COLO668 (cell line): ENCODE results near the gene RGS16.

Experiments
- DNase-seq: peaks from one replicate; lab custom pipeline; 2025; ENCODE audit not compliant: unreplicated experiment; lab: John Stamatoyannopoulos, UW

Gene RGS16

DNA sequence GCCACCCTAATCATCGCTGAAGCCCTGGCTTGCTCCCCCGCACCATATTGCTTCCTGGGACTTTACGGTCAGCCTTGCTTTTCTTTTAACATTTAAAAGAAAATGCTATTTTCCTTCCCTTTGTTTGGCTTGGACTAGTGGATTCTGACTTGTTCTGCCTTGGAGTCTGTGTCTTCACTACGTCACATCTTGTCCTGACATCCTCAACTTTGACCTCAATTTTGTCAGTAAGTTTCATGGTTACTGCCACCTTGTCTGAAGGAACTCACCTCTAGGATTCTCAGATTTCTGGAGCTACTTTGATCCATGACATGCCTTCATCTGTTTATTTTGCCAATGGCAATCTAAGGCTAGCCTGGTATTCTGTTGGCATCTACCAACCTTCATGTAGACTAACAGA, 19.4 kb downstream of the RGS16 start:
- no peak for DNase-seq

DNA sequence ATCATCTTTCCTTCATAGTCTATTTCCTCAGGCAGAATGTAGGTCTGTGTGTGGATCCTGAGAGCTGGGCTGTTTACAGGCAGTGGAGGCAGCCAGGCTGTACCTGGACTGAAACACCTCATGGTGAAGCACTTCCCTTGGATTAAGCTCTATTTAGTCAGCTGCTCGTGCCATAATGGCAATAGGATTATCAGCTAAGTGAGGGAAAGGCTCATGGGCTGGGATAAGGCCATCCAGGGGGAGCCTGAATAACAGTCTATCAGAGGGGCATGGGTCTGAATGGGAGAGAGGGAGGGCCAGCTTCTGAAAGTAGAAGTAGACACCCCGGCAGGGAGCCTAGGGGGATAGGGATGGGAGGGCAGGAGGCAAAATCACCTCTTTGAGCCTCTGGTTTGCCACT, 23.5 kb downstream of the RGS16 start:
- DNase-seq = no peak

DNA sequence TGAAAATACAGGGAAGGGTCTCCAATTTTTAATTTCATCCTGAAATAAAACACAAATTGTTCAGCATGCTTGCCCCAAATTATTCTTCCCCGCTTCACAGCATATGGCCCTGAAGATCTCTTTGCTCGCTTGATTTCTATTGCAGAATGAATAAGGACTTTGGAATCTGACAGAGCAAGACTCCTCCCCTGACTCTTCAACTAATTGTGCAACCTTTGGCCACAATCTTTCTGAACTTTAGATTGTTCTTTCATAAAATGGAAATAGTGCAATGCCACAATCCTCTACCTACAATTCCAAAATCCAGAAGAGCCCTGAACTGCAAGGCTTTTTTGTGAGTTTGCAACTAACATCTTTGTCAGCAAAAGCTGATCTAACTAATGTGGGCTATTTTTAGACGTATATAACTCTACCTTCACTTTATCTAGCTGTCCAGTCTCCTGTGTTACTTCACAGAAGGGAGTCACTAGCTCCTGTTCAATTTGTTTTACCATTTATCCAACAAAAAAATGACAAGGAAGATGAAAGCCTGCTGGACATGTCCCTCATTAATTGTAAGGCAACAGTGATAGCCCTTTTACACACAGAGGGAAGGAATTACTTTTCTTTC, 28.5 kb downstream of the RGS16 start:
- DNase-seq = no peak

DNA sequence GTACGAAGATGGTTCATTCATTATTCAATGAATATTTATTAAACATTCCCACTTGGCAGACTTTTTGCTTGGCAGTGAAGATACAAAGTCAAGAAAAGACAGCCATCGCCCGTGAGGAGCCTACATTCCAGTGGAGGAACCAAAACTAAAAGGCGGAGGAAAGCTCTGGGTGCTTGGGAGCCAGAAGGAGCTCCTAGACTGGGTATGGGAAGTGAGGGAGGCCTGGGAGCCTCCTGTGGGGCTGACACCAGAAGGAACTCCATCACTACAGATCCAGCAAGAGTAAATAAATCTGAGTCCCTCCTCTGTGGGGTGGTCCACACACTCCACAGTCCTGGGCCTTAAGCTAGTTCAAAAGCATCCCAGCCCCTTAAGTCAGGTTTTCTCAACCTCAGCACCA, 30.0 kb downstream of the RGS16 start:
- no peak for DNase-seq

DNA sequence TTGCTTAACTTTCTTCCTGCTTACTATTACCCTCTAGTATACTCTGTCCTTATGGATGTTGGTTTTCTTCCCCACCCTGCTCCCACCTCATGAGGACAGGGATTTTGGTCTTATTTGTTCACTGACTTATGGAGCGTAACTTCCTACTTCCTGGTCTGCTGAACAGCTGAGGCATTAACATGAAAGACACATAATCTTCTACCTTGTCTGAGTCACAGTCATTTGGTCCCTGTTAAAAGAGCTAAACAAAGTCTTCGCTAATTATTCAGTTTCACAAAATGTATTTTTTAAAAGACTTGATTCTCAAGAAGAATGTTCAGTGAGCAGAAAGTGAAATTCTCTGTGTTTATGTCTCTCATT, 33.6 kb downstream of the RGS16 start:
- no peak for DNase-seq

DNA sequence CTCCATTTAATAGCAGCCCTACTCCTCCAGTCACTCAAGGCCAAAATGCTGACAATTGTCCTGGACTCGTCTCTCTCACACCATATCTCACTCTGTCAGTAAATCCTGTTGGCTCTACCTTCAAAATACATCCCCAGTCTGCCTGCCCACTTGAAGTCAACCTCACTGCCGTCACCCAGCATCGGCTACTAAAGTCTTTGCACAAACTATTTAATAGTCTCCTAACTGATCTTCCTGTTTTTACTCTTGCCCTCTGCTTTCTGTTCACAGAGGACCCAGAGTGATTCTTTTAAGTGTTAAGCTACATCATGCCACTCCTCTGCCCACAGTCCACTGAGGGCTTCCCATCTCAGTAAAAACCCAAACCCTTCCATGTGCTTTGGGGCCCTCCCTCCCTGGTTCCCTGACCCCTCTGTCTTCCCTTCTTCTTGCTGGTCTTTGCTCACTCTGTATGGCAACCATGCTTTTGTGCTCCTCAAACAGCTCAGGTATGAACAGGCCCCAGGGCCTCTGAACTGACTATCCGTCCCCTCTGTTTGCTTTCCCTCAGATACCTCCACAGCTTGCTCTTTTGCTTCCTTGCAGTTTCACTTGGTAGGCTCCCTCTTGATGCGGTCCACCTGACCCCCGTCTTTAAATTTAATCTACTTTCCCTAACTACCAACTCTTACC, 34.1 kb downstream of the RGS16 start:
- DNase-seq = no peak

DNA sequence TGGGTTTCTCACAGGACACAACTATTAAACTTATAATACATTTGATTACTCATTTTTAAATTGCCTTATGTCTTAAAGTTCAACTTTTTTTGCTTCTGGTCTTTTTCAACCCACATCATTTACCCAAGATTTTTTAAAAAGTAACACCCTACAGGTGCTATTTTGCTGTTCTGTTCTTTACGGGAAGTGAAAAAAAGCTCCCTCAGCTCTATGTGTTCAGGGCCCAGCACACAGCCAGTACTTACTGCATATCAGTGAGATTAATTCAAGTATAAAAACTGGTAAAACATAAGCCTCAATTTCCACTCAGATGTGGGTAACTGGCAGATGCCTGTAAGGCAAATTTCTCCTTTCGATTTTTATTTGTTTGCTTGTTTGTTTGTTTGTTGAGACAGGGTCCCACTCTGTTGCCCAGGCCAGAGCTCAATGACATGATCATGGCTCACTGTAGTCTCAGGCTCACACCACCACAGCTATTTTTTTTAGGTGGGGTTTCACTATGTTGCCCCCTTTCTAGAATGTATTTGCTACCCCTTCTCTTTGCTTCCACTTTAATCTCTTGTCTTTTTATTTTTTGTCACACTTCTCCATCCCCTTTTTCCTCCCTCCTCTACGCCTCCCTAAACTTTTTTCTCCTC, 35.4 kb downstream of the RGS16 start:
- DNase-seq = no peak

DNA sequence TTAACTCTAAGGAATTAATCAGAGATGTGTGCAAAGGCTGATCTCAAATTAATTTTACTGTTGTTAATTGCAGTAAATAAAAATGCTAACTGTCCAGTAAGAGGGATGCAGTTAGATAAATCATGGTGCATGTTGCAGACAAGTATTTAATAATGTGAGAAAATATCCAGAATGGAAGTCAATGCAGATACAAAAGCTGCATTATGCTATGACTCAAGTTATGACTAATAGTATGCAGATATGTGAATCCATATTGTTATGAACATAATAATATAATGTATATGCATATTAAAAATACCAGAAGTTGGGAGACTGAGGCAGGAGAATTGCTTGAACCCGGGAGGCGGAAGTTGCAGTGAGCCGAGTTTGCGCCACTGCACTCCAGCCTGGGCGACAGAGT, 36.6 kb downstream of the RGS16 start:
- DNase-seq = no peak

DNA sequence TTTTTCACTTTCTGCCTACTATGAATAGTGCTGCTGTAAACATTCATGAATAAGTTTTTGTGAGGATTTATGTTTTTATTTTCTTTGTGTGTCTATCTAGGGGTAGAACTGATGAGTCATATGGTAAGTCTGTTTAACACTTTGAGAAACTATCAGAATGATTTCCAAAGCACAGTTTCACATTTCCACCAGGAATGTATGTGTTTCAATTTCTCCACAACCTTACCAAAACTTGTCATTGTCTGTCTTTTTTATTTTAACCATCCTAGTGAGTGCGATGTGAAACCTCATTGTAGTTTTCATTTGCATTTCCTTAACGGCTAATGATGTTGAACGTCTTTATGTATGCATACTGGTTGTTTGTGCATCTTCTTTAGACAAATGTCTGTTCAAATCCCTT, 38.7 kb downstream of the RGS16 start:
- no peak for DNase-seq

DNA sequence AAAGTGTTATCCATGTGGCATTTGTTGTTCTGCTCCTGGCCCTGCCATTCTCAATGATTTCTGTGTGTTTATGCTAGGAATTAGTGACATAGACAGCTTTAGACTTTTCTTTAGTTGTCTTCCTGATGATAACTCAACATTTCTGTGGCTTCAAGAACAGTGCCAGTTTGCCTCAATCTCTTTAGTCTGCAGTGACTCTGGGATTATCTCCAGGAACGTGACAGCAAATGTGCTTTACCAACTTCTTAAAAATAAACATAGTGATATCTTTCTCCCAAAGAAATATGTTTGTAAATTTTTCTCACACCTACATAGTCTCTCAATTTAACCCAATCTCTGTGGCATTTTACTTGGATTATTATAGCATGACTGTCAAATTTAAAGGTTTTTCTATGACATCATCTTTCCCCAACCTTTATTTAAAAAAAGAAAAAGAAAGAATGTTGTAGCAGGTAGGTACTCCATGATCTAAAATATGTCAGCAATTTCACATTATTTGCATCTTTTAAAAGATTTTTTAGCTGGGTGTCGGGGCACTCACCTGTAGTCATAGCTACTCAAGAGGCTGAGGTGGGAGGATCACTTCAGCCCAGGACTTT, 39.7 kb downstream of the RGS16 start:
- no peak for DNase-seq

DNA sequence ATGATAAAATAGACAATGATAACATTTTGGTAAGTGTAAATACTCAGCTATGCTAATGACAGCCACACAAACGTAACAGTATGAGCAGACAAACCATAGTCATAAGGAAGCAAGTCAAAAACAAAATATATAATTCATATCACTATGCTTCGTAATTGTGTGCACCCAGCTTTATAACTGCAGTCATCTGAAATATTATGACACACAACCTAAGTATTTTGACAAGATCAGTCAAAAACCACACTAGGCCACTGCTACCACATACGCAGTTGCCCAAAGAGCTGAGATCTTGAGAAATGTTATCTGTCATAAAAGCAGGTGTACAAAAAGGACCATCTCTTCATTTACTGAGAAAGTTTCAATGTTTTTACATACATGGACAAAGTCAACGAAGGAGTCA, 41.1 kb downstream of the RGS16 start:
- no peak for DNase-seq

DNA sequence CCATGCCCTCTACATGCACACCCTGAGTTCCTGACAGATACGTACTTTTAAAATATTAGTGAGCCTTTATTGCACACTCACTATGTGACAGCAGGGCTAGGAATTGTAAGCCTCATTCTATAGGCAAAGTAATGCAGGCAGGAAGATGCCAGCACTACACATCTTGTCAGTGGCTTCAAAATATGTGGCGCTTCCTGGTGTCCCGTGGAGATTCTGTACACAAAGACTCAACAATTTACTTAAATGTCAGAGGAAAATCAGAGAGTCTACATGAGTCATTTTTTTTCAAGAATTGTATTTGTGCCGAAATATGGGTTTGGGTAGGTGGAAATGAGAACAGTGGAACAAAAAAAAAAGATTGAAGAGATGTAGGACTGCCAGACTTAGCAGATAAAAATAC, 42.7 kb downstream of the RGS16 start:
- DNase-seq = no peak

DNA sequence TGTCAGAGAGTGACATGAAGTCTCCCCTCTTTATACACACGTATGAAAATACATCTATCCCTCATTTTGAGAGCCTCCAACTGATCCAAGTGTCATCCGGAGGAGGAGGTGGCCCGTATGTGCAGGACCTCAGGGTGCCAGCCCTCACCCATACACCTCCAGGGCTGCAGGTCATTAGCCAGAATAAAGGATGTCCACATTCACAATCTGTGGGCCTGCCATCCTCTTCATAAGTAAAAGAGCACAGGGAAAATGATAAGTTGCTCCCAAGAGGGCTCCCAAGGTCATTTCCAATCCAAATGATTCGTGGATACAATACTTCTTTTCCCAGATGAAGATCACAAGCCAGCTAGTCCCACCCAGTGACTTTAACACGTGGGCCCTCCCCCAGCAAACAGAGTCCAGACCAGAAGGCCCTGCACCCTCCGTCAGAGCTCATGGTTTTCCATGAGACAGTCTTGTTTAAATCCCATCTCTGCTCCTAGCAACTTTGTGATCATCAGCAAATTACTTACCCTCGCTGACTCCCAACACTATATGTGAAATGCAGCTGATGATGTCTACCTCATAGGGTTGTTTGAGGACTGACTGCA, 43.7 kb downstream of the RGS16 start:
- no peak for DNase-seq

DNA sequence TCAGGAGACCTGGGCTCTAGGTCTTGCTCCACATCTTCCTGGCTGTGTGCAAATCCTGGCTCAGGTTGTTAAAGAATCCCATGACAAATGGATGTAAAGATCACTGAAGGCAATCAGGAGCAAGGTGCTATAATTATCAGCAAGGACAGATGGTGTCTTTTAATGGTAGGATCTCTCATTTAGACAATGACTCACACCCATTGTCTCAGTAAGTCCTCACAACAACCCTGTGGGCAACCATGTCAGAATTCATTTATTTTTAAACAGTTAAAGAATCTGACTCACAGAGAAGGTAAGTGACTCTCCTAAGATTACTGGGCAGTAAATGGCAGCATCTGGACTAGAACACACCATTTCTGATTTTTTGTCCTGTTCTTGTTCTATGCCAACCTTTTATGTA, 47.9 kb downstream of the RGS16 start:
- DNase-seq = no peak

DNA sequence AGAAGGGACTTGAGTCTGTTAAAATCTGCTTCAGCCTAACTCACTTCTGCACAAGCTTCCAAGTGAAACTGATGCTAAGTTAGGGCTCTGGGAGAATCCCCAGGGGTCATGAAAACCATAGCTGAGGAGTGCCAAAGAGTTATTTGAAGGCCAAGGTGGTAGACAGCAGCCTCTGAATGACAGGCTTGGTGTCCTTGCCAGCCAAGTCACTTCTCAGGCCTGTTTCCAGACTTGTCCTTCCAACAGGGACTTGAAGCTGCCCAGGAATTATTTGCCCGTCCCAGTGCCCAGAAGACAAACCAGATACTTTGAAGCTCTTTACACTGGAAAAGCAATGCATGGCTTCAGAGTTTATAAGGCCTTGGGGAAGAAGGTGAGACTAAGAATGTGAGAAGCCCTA, 48.7 kb downstream of the RGS16 start:
- DNase-seq = no peak

DNA sequence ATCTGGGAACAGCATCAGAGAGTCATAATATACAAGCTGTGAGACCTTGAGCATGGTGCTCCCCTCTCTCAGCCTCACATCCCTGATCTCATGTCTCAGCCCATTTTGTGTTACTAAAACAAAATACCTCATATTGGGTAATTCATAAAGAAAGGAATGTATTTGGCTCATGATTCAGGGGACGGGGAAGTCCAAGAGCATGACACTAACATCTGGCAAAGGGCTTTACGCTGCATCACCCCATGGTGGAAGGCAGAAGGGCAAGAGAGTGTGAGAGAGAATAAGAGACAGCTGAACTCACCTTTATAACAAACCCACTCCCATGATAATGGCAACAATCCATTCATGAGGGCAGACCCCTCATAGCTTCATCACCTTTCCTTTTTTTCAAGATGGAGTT, 51.7 kb downstream of the RGS16 start:
- no peak for DNase-seq

DNA sequence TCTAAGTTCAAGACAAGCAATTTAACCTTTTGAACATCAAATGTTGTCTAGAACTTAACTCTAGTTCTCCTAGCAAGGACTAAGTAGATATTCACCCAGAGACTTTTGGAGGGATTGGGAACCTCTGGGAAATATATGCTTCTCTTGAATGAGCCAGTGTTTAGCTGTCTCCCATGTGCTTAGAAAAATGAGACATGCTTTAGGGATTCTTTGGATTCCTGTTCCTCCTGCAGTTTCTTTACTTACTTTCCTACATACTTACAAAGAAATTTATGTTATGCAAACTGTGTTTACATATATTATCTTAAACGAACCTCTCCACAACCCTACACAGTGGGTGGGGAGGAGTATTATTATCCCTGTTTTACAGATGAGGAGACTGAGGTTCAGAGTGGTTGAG, 54.4 kb downstream of the RGS16 start:
- DNase-seq = no peak

DNA sequence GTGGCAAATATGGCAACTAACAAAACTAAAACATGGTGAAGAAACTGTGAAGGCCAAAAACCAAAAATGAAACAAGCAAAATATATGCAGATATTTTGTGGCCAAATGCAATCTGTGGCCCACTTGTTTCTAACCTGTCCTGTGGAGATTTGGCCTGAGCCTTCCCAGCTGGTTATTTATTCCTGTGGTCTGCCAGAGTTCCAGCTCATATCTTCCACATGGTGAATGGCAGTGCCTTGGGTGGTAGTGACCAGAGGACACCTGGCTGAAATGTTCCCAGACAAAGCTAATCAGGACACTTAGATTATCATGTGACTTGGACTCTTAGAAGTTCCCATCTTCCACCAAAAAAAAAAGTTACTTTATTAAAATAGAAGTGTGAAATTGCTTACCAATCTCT, 54.8 kb downstream of the RGS16 start:
- no peak for DNase-seq
